ENCODE results near the gene YPEL2.

Gene YPEL2

GRCh38 chr17:59357219-59357697 lies 25.8 kb downstream of the YPEL2 start:
- DNase-seq (ENCODE audit: low spot score), result no peak

- DNase-seq (ENCODE audit: low spot score), result no peak
Observed at GRCh38 chr17:59357929-59358328, 26.5 kb downstream of the YPEL2 start.

- peak; percentile 22 for DNase-seq (ENCODE audit: low spot score)
Observed at GRCh38 chr17:59361386-59361785, 29.9 kb downstream of the YPEL2 start.

- peak; percentile 69 for DNase-seq (ENCODE audit: low spot score)
Observed at GRCh38 chr17:59361916-59362810, 30.7 kb downstream of the YPEL2 start.

- no peak for DNase-seq (ENCODE audit: low spot score)
Observed at GRCh38 chr17:59362811-59363205, 31.4 kb downstream of the YPEL2 start.

GRCh38 chr17:59365383-59365981 lies 34.0 kb downstream of the YPEL2 start:
- DNase-seq (ENCODE audit: low spot score), result peak; percentile 38

GRCh38 chr17:59366040-59366757 lies 34.7 kb downstream of the YPEL2 start:
- DNase-seq (ENCODE audit: low spot score), result no peak

GRCh38 chr17:59366773-59367656 lies 35.6 kb downstream of the YPEL2 start:
- peak; percentile 31 for DNase-seq (ENCODE audit: low spot score)

GRCh38 chr17:59367657-59368045 lies 36.2 kb downstream of the YPEL2 start:
- DNase-seq (ENCODE audit: low spot score), result no peak

GRCh38 chr17:59368218-59368857 lies 36.9 kb downstream of the YPEL2 start:
- DNase-seq (ENCODE audit: low spot score), result no peak

- no peak for DNase-seq (ENCODE audit: low spot score)
Observed at GRCh38 chr17:59369031-59369975, 37.8 kb downstream of the YPEL2 start.

GRCh38 chr17:59370593-59371299 lies 39.3 kb downstream of the YPEL2 start:
- no peak for DNase-seq (ENCODE audit: low spot score)

- DNase-seq (ENCODE audit: low spot score), result no peak
Observed at GRCh38 chr17:59371416-59372100, 40.1 kb downstream of the YPEL2 start.

GRCh38 chr17:59372138-59372751 lies 40.8 kb downstream of the YPEL2 start:
- no peak for DNase-seq (ENCODE audit: low spot score)

- DNase-seq (ENCODE audit: low spot score), result no peak
Observed at GRCh38 chr17:59373882-59374495, 42.5 kb downstream of the YPEL2 start.

GRCh38 chr17:59374612-59375011 lies 43.2 kb downstream of the YPEL2 start:
- no peak for DNase-seq (ENCODE audit: low spot score)

- no peak for DNase-seq (ENCODE audit: low spot score)
Observed at GRCh38 chr17:59375857-59376256, 44.4 kb downstream of the YPEL2 start.

GRCh38 chr17:59376506-59376905 lies 45.1 kb downstream of the YPEL2 start:
- no peak for DNase-seq (ENCODE audit: low spot score)
